ENCODE measurements around the gene GPLD1.

DNA sequence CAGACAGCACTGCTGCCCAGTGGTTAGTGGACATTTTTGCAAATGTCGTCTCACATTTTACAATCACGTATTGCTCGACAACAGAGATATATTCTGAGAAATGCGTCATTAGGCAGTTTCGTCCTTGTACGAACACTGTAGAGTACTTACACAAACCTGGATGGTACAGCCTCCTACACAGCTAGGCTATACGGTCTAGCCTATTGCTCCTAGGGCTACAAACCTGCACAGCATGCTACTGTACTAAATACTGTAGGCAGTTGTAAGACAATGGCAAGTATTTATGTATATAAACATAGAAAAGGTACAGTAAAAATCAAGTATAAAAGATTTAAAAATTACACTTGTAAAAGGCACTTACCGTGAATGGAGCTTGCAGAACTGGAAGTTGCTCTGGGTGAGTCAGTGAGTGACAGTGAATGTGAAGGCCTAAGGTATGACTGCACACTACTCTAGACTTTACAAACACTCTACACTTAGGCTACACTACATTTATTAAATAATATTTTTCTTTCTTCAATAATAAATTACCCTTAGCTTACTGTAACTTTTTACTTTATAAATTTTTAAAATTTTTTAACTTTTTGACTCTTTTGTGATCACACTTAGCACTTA is 48.5 kb upstream of the GPLD1 start:
- TF ChIP-seq, protein P1, sequence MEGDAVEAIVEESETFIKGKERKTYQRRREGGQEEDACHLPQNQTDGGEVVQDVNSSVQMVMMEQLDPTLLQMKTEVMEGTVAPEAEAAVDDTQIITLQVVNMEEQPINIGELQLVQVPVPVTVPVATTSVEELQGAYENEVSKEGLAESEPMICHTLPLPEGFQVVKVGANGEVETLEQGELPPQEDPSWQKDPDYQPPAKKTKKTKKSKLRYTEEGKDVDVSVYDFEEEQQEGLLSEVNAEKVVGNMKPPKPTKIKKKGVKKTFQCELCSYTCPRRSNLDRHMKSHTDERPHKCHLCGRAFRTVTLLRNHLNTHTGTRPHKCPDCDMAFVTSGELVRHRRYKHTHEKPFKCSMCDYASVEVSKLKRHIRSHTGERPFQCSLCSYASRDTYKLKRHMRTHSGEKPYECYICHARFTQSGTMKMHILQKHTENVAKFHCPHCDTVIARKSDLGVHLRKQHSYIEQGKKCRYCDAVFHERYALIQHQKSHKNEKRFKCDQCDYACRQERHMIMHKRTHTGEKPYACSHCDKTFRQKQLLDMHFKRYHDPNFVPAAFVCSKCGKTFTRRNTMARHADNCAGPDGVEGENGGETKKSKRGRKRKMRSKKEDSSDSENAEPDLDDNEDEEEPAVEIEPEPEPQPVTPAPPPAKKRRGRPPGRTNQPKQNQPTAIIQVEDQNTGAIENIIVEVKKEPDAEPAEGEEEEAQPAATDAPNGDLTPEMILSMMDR (IDR thresholded peaks at IDR 0.05; ENCODE audit: low read depth, low read length, poor library complexity, severe bottlenecking), result no peak
- no peak for TF ChIP-seq EZH2phosphoT487 (IDR thresholded peaks at IDR 0.05; ENCODE audit: borderline replicate concordance, low read length)
